HG03354 (cell line): Measurements from ENCODE around the gene HDAC6.
"Not testable (repeated sequence)": the region's sequence is repeated elsewhere in the genome, so short reads cannot be mapped to it uniquely, and the experiment has no call there.

Source experiments
- ATAC-seq: cut with Tn5 transposase; IDR thresholded peaks from one replicate; pipeline ENCODE4 v1.9.1; 2021; ENCODE audit warnings: mild to moderate bottlenecking; ENCODE audit not compliant: unreplicated experiment, poor library complexity, severe bottlenecking

HDAC6 gene

DNA sequence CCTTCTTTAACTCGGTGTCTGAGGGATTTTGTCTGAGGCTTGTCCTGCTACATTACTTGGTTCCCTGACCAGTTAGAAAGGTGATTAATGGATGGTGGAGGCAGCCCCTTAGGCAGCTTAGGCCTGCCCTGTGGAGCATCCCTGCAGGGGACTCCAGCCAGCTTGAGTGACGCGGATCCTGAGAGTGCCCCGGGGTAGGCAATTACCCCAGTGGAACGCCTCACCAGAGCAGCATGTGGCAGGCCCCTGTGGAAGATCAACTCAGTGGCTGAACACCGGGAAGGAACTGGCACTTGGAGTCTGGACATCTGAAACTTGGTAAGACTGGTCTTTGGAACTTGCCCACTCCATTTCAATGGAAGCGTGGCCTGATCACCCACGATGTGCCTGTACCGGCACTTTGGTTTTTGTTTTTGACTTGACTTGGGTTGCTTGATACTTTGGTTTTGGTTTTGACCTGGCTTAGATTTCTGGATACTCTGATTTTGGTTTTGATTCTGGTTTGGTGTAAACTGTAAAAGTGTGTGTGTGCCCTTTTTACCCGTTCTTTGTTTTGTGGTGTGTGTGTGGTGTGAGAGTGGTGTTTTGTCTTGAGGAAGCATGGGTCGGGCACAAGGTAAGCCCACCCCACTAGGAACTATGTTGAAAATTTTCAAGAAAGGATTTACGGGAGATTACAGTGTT, 52.4 kb downstream of the HDAC6 start:
- ATAC-seq = not testable (repeated sequence)

DNA sequence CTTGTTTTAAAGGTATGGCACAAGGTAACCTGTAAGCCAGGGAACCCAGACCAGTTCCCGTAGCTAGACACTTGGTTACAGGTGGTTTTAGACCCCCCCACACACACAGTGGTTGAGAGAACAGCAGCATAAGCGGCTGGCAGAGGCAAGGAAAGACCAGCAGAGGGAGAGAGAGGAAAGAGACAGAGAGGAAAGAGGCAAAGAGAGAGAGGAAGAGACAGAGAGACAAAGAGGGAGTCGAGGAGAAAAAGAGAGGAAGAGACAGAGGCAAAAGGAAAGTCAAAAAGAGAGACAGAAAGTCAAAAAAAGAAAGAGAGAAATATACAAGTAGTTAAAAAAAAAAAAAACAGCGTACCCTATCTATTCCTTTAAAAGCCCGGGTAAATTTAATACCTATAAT, 53.0 kb downstream of the HDAC6 start:
- ATAC-seq = no peak

GRCh38 chrX:48864210-48864609, 62.3 kb downstream of the HDAC6 start:
- no peak for ATAC-seq

DNA sequence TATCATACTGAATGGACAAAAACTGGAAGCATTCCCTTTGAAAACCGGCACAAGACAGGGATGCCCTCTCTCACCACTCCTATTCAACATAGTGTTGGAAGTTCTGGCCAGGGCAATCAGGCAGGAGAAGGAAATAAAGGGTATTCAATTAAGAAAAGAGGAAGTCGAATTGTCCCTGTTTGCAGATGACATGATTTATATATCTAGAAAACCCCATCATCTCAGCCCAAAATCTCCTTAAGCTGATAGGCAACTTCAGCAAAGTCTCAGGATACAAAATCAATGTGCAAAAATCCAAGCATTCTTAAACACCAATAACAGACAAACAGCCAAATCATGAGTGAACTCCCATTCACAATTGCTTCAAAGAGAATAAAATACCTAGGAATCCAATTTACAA, 70.2 kb downstream of the HDAC6 start:
- not testable (repeated sequence) for ATAC-seq
